Lower leg skin (tissue), 4 donors: Measurements from ENCODE around the gene APOF. TPM values are rescaled to one million over a fixed set of nuclear protein-coding genes. Genes with fewer than 3 reads are reported as not detected.
"Not testable (repeated sequence)": the region's sequence is repeated elsewhere in the genome, so short reads cannot be mapped to it uniquely, and the experiment has no call there.

Source experiments
- DNase-seq, 2 donors: peaks; one replicate each; pipeline ENCODE4 v3.0.0-alpha.2; 2019; ENCODE audit warnings: low spot score in 2 of 2
- H3K4me3 ChIP-seq: fragments of 200-600 bp; sonication (generic); 2 replicates; pipeline ENCODE4 v1.5.1; 2017; ENCODE audit warnings: mild to moderate bottlenecking, low read depth; ENCODE audit not compliant: poor library complexity, severe bottlenecking
- CTCF ChIP-seq, 3 donors: fragments of 450-650 bp; IDR thresholded peaks; one replicate each; pipeline ENCODE4 v1.5.1; 2016; ENCODE audit warnings: antibody characterized with exemption in 3 of 3, mild to moderate bottlenecking in 3 of 3, moderate library complexity in 2 of 3
- POLR2A ChIP-seq, 2 donors: fragments of 450-650 bp; IDR thresholded peaks; one replicate each; pipeline ENCODE4 v1.6.1; 2016 to 2017; ENCODE audit warnings: antibody characterized with exemption in 2 of 2, mild to moderate bottlenecking in 1 of 2, moderate library complexity in 1 of 2
- WGBS, 2 donors: methylation state at CpG; one replicate each; pipeline ENCODE4 v1.1.5; 2018; 5-methylcytosine and 5-hydroxymethylcytosine counted together
- intact Hi-C: fragments of 100-400 bp; cut with DNase I; formaldehyde crosslinking; loops from one replicate; pipeline ENCODE4 v1.15.0; 2023; ENCODE audit warnings: low total_unique reads
- total RNA-seq, 4 donors: library from RNA; depleted of rRNA; stranded (reverse); fragments of >200 nt; gene quantifications; one replicate each; pipeline ENCODE4 v1.1.0, GENCODE V29; 2016

The APOF gene
- total RNA-seq, 4 donors from 2014 or later: not detected

GRCh38 chr12:56326126-56326525 is 36.5 kb downstream of the APOF start:
- 95 to 97% methylated on average over 8 of the region's 8 CpGs for WGBS, 2 donors
- no peak overlapping the region for H3K4me3 ChIP-seq
- DNase-seq: no peak
- intact Hi-C loops: no loop called here
- no peak for TF ChIP-seq POLR2A (IDR thresholded peaks at IDR 0.05)

DNA sequence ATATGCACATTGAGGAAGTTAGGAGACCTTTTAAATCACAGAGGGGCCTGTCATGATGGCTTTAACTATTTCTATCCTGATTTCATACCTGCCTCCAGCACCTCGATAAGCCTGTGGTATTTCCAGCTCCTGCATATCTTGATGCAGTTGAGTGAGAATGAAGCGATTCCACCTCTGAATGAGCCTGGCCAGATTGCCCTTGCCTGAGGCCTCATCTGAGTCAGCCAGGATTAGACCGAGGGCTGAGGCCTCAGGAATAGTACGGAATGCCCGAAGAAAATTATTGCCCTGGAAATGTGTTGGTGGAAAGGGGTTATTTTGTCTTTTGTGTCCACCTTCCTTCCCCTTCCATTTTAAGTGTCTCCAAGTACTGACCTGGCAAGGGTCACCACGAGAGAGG is 38.5 kb downstream of the APOF start:
- intact Hi-C loops: no loop called here
- no peak for DNase-seq
- TF ChIP-seq CTCF (IDR thresholded peaks at IDR 0.05): no peak
- no peak for TF ChIP-seq POLR2A (IDR thresholded peaks at IDR 0.05)

GRCh38 chr12:56321610-56322009 is 41.0 kb downstream of the APOF start:
- WGBS, 2 donors: 93 to 95% methylated on average over 8 of the region's 8 CpGs
- intact Hi-C loops, DNase-seq, H3K4me3 ChIP-seq: not testable (repeated sequence)

More for the DNA sequence above, 38.5 kb downstream of the APOF start:
- WGBS, 2 donors: 91% methylated on average over 6 of the region's 6 CpGs
- no peak overlapping the region for H3K4me3 ChIP-seq

GRCh38 chr12:56321027-56321426 is 41.6 kb downstream of the APOF start:
- no peak for DNase-seq
- 86 to 90% methylated on average over 2 of the region's 2 CpGs for WGBS, 2 donors
- intact Hi-C loops: no loop called here
- TF ChIP-seq CTCF (IDR thresholded peaks at IDR 0.05) (no peak), POLR2A (IDR thresholded peaks at IDR 0.05) (no peak)
- H3K4me3 ChIP-seq: no peak overlapping the region

GRCh38 chr12:56317675-56318074 is 45.0 kb downstream of the APOF start:
- WGBS, 2 donors: 97% methylated on average over 3 of the region's 3 CpGs
- H3K4me3 ChIP-seq: no peak overlapping the region
- intact Hi-C loops: no loop called here
- DNase-seq: no peak
- no peak for TF ChIP-seq POLR2A (IDR thresholded peaks at IDR 0.05)
- TF ChIP-seq CTCF (IDR thresholded peaks at IDR 0.05): no peak

- intact Hi-C loops: no loop called here
- H3K4me3 ChIP-seq: peak within 1 kb of the TSS; percentile 78
- peak; percentile 94 to 99 for DNase-seq
- 0 to 1% methylated on average over 40 to 46 of the region's 62 CpGs for WGBS, 2 donors
- TF ChIP-seq POLR2A (IDR thresholded peaks at IDR 0.05) (no peak), CTCF (IDR thresholded peaks at IDR 0.05) (no peak)
Measured at GRCh38 chr12:56315622-56316473, 46.8 kb downstream of the APOF start, which contains the start of gene CNPY2. Gene CNPY2, minus strand, starts transcription at chr12:56315988. Its CDS starts 771 bp downstream, at chr12:56315217.

DNA sequence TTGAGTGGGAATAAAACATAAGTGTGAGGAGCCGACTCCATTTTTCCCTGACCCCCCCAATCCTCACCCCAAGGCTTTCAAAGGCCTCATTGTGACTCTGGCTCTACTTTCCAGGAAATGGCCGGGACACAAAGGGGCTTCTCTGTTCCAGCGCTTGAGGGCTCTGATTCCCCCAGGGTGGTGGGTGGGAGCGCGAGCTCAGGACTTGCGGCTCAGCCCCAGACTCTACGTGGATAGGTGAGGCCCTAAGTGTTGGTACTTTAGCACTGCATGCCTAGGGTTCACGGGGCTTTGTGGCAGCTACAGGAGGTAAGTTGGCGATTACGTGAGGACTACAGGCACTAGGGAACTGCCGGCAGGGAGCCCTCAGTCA is 47.4 kb downstream of the APOF start:
- peak overlapping the region; percentile 78 for H3K4me3 ChIP-seq
- 0% methylated on average over 7 to 11 of the region's 11 CpGs for WGBS, 2 donors
- intact Hi-C loops: no loop called here
- no peak for DNase-seq
- TF ChIP-seq POLR2A (IDR thresholded peaks at IDR 0.05) (no peak), CTCF (IDR thresholded peaks at IDR 0.05) (no peak)
